Stimulated activated CD4-positive, alpha-beta T cell treated with anti-CD3 and anti-CD28 coated beads, Interleukin-4, amount 100 ng/mL, for 4 hours (primary cell): ENCODE measurements around the gene ANO5.

Source experiments
- DNase-seq, 2 experiments: peaks; one replicate each; pipeline ENCODE4 v3.0.0-alpha.2; 2020

ANO5 gene, protein sequence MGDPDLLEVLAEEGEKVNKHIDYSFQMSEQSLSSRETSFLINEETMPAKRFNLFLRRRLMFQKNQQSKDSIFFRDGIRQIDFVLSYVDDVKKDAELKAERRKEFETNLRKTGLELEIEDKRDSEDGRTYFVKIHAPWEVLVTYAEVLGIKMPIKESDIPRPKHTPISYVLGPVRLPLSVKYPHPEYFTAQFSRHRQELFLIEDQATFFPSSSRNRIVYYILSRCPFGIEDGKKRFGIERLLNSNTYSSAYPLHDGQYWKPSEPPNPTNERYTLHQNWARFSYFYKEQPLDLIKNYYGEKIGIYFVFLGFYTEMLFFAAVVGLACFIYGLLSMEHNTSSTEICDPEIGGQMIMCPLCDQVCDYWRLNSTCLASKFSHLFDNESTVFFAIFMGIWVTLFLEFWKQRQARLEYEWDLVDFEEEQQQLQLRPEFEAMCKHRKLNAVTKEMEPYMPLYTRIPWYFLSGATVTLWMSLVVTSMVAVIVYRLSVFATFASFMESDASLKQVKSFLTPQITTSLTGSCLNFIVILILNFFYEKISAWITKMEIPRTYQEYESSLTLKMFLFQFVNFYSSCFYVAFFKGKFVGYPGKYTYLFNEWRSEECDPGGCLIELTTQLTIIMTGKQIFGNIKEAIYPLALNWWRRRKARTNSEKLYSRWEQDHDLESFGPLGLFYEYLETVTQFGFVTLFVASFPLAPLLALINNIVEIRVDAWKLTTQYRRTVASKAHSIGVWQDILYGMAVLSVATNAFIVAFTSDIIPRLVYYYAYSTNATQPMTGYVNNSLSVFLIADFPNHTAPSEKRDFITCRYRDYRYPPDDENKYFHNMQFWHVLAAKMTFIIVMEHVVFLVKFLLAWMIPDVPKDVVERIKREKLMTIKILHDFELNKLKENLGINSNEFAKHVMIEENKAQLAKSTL

DNA sequence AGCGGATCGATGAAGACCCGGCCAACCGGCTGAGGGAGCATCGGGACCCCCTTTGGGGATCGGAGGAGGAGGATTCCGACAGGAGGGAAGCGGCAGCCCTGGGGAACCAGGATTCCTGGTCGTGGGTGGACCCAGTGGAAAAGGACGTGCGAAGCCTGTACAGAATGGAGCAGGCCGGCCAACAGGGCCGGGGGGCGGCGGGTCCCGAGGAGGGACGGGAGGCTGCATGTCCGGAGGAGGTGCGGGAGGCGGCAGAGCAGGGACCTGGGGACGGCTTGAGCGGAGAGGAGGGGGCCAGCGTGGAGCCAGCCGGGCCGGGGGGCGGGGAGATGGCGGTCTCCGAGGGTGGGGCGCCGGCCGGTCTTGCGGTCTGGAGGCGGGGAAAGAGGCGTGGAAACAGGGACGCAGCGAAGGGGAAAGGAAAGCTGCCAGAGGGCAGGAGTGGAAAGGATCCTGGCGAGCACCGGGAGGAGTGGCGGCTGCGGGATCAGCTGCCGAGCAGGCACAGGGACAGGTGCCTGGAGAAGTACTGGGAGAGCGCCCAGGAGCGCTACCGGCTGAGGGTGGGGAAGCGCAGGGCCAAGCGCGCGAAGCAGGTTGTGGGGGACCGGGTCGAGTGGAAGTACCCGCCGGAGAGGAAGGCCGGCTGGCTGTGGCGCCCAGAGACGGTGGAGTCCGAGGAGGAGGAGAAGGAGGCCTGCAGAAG, at the start of gene ANO5:
ANO5 (plus strand) TSS at position 444 of the 706 bp plus-strand sequence. CDS start 408 bp downstream, outside the sequence.
- no peak for DNase-seq

DNA sequence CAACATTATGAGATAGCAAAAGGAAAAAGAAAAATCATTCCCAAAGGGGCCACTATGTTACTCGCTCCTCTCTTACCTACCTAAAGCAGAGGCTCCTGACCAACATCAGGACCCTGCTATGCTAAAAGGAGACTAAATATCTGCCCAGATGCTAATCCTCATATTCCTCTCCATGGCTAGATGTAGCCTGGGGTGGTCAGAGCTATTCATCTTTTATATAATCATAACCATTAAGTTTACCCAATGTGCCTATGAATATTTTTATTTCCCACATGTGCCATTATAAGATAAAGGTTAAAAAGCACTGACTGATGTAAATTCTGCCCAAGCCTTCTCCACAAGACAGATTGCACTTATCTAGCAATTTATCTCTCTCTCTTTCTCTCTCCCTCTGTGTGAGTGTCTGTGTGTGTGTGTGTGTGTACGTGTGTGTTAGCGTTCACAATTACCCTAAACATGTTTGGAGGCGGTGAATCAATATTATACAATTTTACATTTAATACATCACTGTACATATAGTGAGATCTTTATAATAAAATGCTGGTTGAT, 41.2 kb upstream of the ANO5 start:
- DNase-seq, result no peak

DNA sequence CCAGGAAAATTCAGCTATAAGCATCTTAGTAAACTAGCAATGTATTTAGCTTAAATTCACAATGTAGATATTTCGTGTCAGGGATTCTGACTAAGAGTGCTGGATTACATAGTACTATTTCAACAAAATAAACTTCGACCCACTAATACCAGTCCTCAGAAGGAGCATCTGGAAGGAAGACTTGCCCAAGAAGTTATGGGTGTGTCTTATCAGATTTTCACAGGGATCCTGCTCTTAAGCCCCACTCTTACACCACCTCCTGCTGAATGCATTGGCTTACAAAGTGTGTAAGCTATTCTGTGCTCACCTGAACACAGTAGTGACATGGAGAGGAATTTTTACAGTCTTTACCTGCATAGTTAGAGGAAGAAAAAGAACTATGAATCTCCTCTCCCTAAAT, 35.4 kb upstream of the ANO5 start:
- DNase-seq, result no peak

DNA sequence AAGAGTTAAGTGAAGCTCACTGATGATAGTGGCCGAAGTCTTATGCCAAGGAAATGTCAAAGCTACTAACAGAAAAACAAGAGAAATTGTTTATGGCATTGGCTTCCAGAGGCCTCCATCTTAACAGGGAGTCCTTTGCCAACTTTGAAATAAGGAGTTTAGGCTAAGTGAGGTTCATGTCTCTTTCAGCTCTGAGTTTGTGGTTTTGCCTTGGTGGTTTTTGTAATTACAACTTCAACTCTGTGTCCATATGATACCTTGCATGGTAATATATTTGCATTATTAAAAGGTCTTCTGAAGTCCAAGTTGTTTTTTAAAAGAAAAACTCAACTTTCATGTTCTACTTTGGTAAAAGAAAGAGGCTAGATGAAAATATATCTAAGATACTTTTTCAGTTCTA, 31.4 kb upstream of the ANO5 start:
- DNase-seq, result no peak

DNA sequence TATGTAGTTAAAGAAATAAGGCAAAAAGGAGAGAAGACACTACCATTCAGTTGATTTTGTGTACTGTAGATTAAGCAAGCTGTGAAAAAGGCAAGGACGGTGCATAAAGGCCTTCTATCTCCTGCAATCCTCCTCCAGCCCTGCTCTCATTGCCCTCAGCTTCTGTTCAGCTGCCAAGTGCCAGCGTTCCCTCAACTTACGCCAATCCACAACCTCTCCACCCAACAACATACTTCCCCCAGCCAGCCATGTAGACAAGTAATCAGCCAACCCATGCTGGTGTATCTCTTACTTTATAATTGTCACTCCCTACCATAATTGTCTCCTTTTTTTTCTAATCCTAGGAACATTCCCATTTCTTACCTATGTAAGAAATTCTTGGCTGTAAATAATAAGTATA, 30.1 kb upstream of the ANO5 start:
- DNase-seq, result no peak

DNA sequence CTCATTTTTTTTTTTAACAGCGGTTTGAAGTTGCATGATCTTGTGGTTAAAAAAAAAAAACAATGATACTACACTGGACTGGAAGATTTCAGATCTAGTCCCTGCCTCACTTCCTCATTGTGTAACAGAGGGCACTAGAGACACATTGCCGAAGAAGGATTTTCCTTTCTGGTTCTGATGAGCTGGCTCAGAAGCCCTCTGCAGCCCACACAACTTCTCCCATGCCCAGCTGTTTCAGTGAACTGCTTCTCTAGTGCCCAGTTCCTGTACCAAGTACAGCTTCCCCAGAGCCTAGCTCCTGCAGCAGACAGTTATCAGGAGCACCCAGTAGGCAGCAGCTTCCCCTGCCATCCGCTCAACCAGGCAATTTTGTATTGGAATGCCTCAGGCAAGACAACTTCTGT, 29.5 kb upstream of the ANO5 start:
- no peak for DNase-seq

DNA sequence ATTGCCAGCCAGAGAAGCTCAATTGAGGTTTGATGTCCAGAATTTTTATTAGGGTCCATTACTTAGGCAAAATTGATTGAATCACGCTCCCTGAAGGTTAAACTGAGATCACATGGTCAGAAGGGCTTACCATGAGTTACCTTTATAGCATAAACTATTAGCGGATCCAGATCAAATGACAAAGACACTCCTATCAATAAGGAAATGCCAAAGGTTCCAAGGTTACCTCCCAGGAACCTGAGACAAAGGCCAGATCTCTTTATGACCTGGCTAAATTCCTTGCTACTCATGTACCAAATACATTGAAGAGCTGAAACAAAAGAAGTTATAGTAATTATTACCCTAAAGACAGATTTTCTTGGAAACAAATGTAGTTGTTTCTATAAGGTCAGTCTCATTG, 27.8 kb upstream of the ANO5 start:
- no peak for DNase-seq

DNA sequence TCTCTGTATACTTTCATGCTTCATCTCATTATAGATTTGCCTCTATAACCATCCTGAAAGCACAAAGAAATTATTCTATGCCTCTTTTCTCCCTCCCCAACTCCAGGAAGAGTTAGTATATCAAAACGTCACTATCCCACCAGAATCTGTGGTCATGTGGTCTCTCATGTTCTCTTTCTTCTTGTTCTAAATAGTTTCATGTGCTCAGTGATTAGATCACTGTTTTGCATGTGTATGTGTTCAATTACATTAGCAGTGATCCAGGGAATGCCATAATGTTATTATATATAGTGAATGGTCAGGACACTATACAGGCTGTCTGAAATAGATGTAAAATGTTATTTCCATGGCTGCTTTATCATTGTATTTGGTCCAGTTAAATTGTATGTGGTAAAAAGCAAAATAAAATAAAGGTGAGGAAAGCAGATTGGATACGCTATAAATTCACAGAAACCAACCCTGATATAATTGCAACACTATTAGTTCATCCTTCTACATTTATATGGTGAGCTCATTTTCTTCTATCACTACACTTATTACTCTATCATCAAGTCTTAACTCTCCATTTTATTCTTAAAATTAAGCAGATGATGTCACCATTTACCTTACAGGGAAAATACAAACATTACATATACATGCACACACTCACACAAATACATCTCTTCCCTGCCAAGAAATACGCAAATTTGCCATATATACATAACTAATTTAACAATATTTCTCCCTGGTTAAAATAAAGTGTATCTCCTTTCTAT, 26.9 kb upstream of the ANO5 start:
- no peak for DNase-seq

DNA sequence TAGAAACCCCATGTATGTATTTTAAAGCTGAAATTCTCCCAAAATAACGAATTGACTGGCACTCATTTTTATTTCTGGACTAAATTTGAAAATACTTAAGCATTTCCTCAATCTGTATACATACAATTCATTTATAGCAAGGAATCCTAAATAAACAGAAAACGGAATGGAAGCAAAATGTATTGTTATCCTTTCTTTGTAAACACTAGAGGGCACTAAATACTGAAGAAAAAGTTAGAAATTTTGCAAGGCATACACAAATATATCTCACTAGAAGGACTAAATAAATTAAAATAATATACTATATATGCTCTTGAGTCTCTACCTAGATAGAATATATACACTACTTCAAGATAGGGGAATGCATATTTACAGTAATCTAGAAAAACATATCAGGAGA, 23.1 kb upstream of the ANO5 start:
- DNase-seq, result no peak

DNA sequence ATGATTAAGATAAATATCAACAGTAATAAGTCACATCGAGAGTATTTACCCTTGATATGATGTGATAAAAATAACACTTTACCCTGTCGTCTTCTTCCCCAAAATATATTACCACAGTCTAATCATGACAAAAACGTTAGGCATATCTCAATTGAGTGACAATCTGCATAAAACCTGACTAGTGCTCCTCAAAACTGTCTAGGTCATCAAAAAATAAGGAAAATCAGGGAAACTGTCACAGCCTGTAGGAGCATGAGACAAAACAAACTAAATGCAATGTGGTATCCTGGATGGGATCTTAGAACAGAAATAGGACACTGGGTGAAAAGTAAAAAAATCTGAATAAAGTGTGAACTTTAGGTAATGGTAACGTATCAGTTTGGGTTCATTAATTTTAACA, 19.4 kb upstream of the ANO5 start:
- DNase-seq, result no peak

DNA sequence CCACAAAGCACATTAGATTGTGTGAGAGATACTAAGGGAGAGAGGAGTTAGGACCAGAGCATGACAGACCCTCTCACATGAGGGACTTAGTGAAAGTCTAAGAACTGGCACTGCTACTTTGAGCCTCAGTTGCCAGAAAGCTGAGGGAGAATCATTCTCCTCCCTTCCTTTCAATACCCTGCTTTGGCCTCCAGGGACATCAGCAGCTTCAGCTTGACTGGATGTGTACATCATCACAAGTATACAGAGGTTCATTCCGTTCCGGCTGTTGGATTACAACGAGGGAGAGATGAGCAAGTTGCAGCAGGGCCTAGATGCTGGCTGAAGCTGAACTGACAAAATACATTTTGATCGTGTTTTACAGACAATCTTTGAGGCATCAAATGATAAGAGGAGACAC, 15.7 kb upstream of the ANO5 start:
- DNase-seq, result no peak

DNA sequence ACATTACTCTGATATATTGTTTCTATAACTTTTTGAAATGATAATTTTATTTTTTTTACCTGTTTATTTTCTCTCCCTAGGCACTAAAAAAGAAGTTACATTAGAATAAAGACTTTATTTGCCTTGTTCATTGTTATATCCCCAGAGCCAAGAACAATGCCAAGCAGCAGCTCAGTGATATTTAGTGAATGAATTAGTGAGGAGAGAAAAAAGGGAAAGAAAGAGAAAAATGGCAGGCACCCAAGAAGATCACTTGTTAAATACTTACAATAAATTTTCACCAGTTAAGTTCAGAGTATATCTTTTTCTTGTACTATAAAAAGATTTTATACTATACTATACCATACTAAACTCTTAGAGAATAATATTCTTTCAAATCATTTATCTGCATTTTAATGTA, 13.3 kb upstream of the ANO5 start:
- DNase-seq, result no peak

DNA sequence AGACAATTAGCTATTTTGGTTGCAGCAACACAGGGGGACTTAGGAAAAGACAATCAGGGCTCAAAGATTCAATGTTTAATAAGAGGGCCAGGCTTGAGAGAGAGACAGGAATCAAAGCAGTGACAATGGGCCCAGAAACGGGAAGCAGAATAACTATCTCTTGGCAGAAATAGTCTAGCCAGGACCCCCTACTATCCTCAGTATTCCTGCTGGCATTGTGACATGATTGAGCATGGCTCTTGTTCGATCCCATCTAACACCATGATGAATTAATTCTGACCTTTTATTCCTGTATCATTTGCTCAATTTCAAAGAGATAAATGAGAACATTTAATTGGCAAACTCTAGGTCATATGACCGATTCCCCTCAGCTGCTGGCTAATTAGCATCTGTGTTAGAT, 12.8 kb upstream of the ANO5 start:
- no peak for DNase-seq

DNA sequence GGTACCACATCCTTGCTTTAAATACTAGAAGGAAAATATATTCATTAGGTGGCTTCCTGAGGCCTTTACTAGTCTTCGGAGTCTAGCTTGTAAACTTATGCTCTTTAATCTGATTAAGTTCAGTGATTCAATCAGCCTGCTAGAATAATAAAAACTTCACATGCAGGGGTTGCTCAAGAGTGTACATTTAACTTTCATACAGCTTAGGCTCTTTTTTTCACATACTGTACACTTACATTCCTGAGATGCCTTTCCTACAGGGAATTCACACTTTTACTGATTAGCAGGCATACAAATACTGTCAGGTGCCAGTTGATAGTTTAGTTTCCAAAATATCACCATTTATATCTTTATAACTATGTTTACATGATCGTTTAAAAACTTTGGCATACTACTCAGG, 3.2 kb upstream of the ANO5 start:
- no peak for DNase-seq

DNA sequence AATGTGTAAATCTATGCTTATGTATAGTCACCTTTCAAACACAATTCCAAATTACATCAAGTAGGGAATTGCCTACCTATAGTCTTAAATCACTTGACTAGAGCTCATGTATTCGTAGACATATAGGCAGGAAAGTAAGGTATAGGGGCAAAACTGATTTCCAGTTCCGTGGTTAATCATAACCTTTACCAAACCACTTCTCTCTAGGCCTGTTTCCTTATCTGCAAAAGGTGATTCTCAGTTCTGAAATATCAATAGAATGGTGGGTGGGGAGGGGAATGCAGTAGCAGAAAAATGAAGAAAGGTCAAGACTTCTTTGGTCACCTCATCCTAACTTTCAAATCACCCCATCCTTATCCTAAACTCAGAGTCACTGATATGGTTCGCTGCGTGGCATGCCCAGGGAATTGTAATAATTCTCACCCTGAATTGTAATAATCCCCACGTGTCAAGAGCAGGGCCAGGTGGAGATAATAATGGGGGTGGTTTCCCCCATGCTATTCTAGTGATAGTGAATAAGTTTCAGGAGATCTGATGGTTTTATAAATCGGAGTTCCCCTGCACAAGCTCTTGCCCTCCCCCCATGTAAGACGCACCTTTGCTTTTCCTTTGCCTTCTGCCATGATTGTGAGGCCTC, 1.9 kb upstream of the ANO5 start:
- DNase-seq, result no peak

DNA sequence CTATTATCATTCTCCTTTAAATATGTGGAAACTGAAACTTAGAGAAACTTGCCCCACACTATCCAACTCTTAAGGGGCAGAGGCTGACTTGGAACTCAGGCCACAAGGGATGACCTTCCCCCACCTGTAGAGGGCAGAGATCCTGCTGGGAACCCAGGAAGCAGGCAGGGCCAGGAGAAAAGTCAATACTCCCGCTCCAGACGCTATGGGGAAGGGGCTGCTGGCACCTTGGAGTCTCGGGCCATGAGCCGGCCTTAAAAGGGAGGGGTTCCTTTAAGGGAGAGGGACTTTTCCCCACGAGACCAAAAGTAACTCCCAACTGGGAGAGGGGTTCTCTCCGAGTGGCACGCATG, 620 bp upstream of the ANO5 start:
- no peak for DNase-seq

DNA sequence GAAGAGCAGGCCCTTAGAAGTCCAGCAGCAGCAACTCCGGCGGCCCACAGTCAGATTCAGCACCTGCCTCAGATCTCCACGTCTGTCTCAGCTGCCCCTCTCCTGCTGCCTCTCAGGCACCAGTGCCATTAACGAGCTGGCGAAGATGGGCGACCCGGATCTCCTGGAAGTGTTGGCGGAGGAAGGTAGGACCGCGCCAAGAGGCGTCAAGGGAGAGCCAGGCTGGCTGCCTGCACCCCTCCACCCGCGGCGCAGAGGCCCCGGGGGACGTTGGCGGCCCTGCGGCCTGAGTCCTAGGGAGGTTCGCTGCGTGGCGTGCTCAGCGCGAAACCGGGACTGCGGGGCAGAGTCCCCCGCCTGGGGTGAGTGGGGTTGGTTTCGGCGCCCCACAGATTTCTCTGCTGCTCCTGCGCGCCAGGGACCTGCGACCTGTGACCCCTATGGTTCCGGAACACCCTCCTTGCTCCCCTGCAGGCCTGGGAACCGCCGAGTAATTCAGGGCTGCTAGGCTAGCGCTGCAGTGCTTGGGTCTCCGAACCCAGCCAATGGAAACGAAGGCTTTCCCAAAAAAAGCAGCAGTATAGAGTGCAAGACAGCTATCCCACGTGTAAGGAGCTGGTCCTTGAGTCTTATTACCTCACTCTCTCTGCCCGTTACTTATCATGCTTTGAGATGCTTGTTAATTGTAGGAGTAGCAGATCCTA, 615 bp downstream of the ANO5 start:
- DNase-seq, result no peak

DNA sequence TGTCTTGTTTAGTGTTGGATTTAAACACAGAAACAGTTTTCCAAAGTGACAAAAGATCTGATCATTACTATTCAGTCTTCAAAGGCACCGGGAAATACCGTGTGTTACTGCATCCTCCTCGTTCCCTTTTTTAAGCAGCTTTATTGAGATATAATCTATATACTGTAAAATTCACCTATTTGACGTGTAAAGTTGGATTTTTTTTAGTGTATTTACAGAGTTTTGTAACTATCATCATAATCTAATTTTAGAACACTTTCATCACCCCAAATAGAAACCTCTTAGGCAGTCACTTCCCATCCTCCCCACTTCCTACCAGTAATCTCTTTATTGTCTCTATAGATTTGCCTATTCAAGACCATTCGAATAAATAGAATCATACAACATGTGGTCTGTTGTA, 1.4 kb downstream of the ANO5 start:
- no peak for DNase-seq

DNA sequence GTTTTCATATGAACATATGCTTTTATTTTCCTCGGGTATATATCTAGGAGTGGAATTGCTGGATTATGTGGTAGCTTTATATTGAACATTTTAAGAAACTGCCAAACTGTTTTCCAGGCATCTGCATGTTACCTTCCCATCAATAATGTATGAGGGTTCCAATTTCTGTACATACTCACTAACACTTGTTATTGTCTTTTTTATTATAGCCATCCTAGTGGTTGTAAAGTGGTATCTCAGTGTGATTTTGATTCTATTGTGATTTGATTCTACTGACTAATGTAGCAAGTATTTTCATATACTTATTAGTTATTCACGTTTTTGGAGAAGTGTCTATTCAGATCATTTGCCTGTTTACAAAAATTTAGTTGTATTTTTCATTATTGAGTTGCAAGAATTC, 2.0 kb downstream of the ANO5 start:
- no peak for DNase-seq

DNA sequence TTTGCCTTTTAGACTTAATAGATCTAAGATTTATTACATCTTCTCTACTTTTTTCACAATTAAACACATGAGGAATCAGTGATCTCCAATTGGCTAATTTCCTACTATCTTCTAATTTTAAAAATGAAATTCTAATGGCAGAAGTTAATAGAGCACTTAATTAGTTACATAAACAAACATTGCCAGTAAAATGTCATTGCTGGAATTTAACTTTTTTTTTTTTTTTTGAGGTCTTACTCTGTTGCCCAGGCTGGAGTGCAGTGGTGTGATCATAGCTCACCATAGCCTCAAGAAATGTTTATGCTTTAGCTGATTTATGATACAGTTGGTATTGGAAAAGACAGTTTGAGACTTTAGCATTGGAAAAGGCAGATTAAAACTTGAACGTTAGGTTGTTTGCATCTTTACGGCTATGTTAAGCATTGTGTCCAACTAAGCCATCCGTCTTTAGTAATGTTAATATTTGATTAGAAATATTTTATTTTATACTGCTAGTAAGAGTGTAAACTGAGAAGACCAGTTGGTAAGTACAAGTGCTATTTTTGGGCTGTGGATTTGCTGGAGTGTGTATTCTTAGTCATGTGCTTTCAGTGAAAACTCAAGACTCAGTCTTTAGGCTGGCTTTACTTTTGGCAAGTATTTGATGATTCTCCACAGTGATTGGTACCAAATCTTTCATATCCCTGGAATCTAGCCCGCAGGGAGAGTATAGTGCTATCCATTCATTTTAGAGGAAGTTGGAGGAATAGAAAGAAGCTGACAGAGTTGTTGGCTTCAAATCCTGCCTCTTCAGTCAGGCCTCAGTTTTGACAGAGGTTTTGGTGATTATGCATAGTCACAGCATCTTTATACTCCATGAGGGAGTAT, 4.5 kb downstream of the ANO5 start:
- DNase-seq, result no peak
